SK-N-DZ (cell line): Measurements from ENCODE around the gene RTN4.

Experiments used
- DNase-seq: peaks from one replicate; pipeline ENCODE4 v3.0.0-alpha.2; 2015; ENCODE audit warnings: low spot score

The RTN4 gene

DNA sequence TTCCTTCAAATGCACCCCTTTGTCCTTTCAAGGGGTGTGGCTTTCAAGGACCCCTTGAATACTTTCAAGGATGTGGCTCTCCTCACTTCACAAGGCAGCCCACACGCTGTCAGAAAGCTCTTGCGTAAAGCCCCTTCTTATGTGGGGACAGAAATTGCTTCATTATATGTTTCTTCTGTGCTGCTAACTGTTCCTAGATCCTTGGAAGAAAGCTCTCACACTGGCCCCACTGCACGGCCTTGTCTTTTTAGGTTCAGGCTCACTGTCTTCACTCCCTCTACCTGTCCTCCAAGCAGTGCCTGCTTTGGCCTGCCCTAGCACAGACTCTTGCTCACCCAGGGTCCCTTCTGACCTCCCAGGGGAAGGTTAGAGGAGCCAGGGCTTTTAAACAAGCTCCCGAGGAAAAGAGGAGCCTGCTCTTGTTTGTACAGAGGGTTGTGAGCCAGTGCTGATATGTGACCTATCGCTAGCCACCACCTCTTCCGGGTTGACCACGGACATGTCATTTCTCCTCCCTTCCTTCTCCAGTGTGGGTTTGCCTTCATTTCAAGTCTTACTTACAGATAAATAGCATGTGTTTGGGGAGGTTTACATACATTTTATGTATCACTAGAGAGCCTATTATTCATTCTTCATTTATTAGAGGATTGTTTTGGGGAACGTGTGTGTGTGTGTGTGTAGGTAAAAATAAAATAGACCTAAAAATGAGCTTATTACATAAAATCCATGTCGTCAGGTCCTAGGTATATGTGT is 94.7 kb downstream of the RTN4 start:
- no peak for DNase-seq

DNA sequence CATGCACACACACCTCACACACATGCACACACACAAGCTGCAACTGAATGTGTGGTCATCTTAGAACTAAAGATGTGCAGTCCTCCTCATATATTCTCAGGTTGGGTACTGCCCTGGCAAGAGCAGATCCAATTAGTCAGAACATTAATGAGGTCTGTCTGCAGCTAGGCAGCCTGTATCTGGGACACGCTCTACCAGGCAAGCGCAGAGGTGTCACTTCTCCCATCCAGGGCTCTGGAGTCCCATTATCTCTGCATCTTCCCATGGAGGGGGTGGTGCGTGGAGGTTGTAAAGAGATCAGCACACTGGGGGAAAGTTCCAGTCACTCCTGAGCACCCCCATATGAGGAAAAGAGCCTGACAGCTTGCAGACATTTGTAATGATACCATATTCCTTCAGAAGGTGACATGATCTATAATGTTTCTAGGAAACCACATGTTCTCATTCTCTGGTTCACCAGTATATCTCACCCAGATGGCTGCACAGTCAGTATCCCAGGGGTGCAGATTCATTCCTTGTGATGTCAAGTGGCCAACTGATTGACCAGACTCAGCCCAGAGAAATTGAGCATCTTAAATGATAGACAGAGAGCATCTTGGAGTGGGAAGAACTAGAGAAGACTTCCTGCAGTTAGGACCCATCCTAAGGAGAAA is 95.4 kb downstream of the RTN4 start:
- peak; percentile 44 for DNase-seq

DNA sequence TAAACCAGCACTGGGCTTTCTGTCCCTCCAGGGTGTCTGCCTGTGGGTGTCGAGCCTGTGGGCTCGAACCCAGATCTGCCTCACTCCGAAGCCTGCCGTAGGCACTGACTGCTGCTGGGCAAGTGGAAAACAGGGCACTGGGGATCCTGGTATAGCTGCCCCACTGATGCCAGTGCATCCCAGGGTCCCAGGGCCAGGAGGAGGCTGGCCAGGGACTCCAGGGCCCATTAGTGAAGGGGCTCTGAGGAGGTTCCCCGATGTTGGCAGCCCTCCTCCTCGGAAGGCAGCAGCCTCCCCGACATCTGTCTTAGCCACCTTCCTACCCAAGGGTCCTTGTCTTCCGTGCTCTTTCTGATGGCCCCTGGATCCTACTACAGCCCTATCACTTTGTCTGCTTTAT is 96.1 kb downstream of the RTN4 start:
- no peak for DNase-seq

DNA sequence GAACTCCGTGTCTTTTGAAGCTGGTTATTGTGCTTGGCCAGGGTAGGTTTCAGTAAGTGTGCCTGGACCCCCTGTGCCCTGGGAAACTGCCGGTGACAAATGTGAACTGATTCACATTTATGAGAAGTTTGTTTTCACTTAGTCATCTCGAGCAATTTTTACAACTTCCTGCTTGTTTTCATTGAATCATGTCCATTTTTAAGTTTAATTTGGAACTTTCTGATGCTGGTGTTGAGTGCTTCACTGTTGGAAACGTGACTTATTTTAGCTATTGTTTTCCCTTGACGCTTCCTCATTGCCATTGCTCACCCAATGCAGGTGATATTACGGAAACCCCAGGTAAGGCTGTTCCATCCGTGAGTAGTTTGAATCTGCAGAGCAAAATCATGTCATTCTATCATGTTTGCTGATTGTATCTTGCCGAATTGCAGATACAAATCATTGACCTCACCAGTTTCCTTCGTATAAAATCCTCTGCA is 97.2 kb downstream of the RTN4 start:
- DNase-seq, result no peak

DNA sequence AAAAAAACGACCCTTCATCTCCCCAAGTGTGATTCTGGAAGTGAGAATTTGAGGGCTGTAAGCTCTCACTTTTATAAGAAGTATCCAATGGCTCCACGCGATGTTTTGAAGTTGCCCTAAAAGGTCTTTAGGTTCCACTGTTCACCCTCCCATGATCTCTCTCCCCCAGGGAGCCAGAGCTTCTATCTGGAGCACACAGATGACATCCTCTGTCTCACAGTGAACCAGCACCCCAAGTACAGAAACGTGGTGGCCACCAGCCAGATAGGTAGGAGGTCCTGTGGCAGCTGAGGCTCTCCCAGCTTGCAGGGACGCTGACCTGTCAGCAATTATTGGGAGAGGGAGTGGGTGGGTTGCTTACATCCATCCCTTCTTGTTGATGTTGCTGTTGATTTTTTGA is 97.8 kb downstream of the RTN4 start:
- DNase-seq, result no peak

DNA sequence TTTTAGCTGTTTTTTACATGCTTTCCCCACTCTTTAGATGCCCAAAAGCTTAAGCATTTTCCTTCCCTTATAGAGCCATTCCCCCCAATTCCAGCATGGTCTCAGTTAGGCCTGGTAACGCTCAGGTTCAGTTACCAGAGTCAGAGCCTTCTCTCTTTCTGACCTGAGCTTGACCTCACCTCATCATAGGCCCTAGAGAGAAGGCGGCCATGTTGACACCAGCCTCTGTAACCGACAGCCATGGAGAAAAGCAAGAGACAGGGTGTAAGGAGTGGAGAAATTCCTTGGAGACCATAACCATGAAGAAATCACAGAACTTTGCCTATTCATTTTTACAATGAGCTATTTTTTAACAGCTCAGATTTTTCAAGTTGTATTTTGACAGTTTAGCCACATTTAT is 99.4 kb downstream of the RTN4 start:
- DNase-seq, result peak; percentile 16

DNA sequence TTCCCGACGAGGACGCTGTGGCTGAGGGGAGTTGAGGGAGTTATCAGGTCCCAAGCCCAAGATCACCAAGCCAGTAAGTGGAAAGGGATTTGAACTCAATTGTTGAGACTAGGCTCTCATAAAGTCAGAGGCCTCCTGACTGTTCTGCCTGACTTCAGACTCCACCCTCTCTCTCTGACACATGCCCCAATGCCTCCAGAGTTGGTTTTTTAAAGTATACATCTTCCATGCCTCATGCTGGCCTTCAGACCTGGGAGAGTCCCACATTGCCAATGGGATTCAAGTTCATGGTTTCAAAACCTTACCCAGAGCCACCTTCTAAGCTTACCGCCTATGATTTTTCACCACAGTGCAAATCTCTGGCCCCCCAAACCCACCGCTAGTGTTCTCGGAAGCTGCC is 100.8 kb downstream of the RTN4 start:
- DNase-seq, result no peak

DNA sequence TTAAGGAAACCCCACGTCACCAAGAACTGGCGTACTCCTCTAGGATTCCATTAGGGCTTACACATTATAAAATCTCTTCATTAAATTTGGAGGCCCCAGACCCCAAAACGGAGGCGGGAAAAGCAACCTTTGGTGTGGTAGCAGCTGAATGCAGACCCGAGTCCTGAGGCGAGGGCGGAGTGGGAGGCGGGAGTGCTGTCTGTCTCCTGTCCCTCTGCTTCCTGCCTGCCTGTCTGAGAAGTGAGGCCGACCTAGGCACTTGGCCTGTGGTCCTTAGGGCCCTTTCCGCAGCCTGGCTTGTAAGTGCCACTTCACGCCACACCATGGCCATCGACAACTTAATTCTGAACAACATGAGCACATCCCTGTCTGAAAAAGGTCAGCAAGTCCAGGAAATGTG is 102.1 kb downstream of the RTN4 start:
- no peak for DNase-seq

DNA sequence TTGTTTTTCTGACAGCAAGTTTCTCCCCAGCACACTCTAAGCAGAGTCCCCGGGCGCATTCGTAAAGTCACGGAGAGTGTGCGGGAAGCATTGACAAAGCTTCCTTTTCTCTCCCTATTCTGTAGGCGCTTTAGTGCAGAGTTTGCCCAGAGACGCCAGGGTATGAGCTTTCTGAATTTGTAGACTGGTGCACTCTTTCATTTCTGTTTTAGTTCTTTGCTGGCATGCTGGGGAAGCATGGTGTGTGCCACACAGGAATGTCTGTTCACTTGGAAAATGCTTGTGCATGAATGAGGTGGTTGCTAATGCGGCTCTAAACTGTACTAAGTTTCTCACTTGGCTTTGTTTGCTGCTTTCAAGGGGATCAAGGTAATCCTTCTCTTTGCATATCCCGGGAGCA is 102.6 kb downstream of the RTN4 start:
- no peak for DNase-seq

DNA sequence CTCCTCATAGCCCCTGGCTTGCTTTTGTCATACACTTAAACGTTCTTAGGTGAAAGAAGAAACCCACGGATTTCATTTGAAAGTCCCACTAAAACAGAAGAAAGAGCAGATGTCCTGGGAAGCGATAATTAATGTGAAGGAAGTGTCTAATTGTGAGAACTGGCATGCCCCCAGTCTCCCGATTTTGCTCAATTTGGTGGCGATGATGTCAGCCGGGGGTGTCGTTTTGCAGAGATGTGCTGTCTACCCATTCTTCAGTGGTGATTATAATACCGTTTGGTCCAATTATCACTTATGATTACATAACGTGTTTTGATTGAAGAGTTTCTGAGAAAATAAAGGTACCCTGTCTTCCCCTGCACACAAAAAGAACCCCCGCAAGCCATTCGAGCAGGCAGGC is 103.1 kb downstream of the RTN4 start:
- no peak for DNase-seq

DNA sequence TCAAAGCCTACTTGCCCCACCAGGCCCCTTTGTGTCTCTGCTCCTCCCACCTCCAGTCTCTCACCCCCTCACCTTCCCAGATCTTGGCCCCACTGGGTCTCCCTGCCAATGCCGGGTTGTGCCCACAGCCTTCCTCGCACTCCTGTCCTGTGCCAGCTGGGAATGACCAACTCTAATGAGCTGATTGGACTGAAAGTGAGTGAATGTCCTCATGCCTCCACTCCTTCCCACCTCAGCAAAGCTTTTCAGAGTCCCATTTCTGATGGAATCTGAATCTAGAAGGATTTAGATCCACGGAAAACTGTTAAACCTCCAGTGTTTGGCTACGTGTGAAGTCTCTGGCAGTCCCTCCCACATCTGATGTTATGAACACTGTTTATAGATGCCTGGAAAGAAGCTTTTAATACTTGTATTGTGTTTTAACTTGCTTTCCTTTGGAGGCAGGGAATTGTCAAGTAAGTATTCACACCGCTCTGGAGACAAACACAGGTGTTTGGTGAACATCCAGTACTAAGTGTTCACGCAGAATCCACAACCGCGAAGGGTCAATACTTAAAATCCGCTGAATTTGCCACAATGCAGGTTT is 103.9 kb downstream of the RTN4 start:
- DNase-seq, result no peak

DNA sequence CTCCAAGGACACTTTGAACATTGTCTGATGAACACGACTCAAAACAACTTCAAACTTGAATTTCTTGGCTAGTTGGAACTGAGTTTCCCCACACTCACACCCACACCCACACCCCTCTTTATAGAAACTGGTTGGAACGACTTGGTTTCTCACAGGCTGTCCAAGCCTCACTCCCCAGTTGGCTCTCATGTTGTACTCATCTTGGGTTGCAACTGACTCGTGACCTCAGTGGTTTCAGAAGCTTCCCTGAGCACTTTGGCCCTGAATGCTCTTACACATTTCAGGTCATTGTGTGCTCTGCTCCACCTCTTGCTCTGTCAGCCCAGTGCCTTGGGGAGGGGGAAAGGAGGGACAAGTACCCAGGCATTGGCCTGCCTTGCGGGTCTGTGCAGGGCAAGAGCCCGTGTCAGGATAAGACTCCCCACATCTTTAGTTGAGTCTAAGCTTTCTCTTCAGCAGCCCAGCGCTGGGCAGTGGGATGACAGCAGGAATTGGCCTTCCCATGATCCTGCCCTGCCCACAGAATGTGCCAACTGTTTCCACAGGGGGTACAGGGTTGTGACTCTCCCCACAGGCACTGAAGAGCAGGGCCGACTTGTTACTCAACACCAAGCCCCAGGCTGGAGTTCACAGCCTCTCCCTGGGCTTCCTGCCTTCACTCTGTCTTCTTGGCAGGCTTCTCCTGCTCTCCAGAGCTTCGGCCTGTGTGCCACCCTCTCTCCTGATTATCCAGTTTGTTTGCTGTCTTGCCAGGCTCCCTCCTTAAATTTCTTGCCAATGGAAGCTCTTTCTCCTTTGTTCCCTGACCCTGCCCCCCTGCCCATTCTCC is 104.6 kb downstream of the RTN4 start:
- no peak for DNase-seq

DNA sequence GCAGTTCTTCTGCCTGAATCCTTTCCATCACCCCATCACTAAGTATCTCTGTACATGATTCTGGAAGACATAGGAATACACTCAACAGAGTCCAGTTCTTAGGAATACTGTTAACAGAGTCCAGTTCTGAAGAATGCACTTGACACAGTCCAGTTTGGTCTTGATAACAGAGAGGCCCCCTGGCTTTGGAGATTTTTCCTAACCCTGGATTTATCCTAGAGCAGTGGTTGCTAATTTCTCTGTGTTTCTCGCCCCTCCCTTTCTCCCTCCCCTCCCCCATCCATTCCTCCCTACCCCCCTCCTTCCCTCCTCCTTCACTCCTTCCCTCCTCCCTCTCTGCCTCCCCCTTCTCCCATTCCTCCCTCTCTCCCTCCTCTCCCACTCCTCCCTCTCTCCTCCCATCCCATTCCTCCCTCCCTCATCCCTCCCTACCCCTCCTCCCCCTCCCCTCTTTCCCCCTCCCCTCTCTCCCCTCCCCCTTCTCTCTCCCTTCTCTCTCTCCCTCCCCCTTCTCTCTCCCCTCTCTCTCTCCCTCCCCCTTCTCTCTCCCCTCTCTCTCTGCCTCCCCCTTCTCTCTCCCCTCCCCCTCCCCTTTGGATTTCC is 105.4 kb downstream of the RTN4 start:
- no peak for DNase-seq

DNA sequence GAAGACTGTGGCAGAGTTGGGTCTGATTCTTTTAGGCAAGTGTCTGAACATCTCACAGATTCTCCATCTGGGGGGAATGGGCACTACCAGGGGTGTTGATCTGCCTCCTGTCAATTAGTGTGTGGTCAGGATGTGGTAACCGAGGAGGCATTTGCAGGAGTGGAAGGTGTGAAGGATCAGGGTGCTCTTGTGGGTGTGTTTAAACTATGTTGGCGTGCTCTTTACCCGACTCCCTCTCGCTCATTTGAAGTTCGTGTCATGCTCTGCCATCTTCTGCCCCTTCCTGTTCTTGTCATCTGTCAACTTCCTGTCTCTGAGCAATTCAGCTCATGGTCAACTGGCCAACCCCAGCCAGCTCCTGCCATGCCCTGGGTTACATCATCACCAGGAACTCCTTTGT is 107.9 kb downstream of the RTN4 start:
- no peak for DNase-seq

DNA sequence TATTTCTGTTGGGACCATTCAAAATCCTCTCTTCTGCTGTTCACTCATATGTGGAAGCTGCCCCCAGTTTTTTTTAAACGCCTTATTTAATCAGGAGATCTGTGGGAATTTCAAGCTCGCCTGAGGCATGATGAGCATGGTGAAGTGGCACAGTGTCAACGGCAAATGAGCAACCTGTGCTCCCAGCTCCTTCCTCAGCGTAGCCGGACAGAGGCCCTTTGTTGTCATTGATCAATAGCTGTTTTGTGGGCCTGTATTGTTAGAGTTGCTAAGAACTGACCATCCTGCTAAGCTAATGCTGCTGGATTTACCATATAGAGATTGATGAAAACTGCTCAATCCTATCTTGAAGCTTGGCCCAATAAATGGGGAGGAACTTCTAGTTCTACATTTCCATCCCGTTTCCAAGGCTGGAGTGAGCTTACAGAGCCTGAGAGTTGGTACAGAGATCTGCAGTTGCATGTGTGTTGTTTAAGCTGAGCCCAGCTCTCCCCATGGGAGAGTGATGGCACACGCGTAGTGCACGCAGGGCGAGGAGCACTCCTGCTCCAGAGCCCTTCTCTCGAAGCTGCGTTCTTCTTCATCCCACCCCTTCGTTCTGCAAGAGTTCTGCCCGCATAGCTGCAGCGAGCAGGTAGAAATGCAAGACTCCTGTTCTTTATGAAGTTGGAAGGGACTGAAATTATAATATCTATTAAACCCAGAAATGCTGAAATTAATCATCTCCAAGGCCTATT is 108.8 kb downstream of the RTN4 start:
- no peak for DNase-seq

DNA sequence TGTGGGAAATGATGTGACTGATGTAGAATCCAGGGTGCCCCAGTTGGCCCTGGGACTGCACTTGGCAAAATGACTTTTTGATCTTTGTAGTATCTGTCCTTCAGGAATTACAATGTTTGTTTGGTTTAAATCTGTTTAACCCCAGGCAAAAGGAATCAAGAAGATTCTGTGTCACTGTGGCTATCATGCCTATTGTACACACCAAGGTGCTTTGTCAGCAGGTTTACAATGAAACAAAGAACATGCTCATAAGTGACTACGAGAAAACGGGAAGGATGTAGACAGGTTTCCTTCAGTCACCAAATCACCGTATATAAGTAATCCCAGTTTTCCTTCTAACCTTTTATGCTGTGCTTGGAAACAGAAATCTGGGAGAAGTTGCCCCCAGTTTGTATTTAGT is 109.5 kb downstream of the RTN4 start:
- DNase-seq, result no peak

DNA sequence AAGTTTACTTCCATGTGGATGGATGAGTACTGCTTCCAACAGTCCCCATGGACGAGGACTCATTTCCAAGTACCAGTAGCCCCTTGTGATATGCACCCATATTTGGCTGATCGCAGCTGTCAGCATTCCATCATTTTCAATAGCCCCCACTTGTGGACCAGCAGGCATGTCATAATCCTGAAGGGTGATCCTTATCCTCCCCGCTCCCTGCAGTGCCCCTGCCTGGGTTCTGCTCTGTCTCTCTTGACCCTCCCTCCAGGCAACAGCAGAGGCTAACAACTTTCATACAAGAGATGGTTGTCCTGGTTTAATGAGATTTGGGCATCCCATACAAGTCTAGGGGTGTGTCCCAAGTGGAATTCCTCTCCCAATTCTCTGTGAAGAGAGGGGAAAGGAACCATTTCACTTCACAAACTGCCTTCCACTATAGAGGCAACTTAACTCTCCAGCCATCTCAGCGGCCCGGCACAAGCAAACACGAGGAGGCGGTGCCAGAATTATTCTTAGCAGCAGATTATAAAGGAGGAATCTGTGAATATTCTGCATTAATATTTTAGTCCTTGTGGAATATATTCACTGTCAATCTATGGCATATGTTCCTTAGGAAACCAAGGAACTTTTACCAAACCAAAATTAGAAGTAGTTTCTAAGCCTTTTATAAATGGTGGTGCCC is 110.7 kb downstream of the RTN4 start:
- DNase-seq, result no peak

DNA sequence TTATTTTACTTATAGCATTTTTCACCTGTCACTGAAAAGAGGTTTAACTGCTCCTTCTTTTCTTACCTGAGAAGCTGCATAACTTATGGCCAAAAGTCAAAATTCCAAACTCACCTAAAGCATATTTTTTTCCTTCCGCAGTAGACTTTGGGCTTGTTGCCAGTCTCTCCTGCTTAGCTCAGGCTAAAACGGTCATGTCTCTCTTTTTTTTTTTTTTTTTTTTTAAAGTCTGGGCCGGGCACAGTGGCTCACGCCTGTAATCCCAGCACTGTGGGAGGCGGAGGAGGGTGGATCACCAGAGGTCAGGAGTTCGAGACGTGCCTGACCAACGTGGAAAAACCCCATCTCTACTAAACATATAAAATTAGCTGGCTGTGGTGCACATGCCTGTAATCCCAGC is 113.5 kb downstream of the RTN4 start:
- DNase-seq, result no peak

DNA sequence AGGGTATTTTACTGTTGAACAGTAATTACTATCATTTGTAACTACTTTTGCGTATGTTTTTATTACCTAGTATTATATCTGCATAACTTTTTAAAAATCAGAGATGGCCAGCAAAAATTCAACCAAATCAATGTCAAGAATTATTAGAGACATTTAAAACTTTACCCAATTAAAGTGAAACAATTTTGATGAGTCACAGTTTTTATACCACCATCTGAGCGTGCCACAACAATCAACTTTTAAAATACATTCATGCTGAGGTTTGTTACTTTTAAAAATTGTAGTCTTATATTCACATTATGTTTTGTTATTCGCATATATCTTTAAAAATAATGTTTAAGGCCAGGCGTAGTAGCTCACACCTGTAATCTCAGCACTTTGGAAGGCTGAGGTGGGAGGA is 114.9 kb downstream of the RTN4 start:
- DNase-seq, result no peak

DNA sequence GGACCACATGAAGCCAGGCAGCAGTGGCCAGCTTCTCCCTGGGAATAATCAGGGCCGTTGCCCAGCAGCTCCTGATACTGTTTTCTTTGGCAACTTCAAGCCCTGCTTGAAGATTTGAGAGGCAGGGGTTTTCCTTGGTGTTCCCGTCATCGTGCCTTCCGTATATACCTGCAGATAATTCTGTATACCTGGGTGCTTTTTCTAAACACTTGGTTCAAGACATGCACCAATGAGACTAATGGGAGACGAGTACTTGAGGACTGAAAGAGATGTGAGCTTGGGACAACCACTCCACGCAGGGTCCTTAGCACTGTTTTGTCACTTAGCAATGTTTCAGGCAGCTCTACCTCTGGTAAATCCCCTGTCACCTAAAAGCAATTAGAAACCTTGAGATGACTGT is 118.8 kb downstream of the RTN4 start:
- no peak for DNase-seq
